ENCODE measurements around the gene NIT1. TPM values are rescaled to one million over a fixed set of nuclear protein-coding genes. Genes with fewer than 3 reads are reported as not detected.

NIT1 gene
- total and polyA plus RNA-seq, 2 of the 8 experiments (the other 6 are each of a cell fraction or from before 2014, with no cell fraction given) = 33.0 to 40.4 TPM

GRCh38 chr1:161117759-161118581 lies at the start of gene NIT1, which contains the start of gene PFDN2 (continued):
- TF ChIP-seq GABPA (IDR thresholded peaks at IDR 0.05; ENCODE audit: borderline replicate concordance, insufficient read depth, low read length) (peak; percentile 89; the same call in 1 of the 2 replicates), RBBP5 (IDR thresholded peaks at IDR 0.05; ENCODE audit: borderline replicate concordance, low read depth, low read length) (peak; percentile 89), CREB1 (IDR thresholded peaks at IDR 0.05) (peak; percentile 92), POLR2AphosphoS5 (IDR thresholded peaks at IDR 0.05; ENCODE audit: low read depth, low read length) (peak; percentile 84), CBX8 (IDR thresholded peaks at IDR 0.05; ENCODE audit: borderline replicate concordance, low read depth, low read length) (no peak), SUZ12 (IDR thresholded peaks at IDR 0.05; ENCODE audit: low read length) (no peak), PHF8 (conservative IDR thresholded peaks at IDR 0.05; ENCODE audit: low read depth, low read length) (peak; percentile 86), HDAC2 (IDR thresholded peaks at IDR 0.05; ENCODE audit: borderline replicate concordance in 1 of 2, low read depth in 2 of 2, low read length in 2 of 2) (0 out of 4 replicates have a peak, but pooled peaks of 1 of the 2 experiments have one; percentile 66), BCL11A (IDR thresholded peaks at IDR 0.05; ENCODE audit: low read depth in 2 of 2, low read length in 2 of 2) (no peak), RAD21 (IDR thresholded peaks at IDR 0.05 in 1 of 2, conservative IDR thresholded peaks at IDR 0.05 in 1 of 2; ENCODE audit: low read depth in 2 of 2, low read length in 2 of 2) (no peak), FOSL1 (IDR thresholded peaks at IDR 0.05; ENCODE audit: insufficient read depth, low read depth, low read length) (no peak), RFX5 (IDR thresholded peaks at IDR 0.05; ENCODE audit: borderline replicate concordance, low read depth, low read length) (no peak)

Data from H1 (cell line).